Prostate gland (tissue), 2 donors: Measurements from ENCODE around the gene WWOX.

Source experiments
- POLR2AphosphoS5 ChIP-seq: sonication (generic); formaldehyde crosslinking; IDR thresholded peaks from one replicate; pipeline ENCODE4 v1.6.1; 2017; ENCODE audit warnings: antibody characterized with exemption
- TF ChIP-seq, protein P1 (sequence below), 4 experiments: fragments of 200-600 bp in 2 of 4; fragments of 450-650 bp in 2 of 4; sonication (generic) in 2 of 4; IDR thresholded peaks; 1 replicate in 3 of 4; 2 replicates in 1 of 4; pipeline ENCODE4 v1.5.1; 2016 to 2019; ENCODE audit warnings: antibody characterized with exemption in 4 of 4, mild to moderate bottlenecking in 2 of 4, moderate library complexity in 2 of 4

DNA sequence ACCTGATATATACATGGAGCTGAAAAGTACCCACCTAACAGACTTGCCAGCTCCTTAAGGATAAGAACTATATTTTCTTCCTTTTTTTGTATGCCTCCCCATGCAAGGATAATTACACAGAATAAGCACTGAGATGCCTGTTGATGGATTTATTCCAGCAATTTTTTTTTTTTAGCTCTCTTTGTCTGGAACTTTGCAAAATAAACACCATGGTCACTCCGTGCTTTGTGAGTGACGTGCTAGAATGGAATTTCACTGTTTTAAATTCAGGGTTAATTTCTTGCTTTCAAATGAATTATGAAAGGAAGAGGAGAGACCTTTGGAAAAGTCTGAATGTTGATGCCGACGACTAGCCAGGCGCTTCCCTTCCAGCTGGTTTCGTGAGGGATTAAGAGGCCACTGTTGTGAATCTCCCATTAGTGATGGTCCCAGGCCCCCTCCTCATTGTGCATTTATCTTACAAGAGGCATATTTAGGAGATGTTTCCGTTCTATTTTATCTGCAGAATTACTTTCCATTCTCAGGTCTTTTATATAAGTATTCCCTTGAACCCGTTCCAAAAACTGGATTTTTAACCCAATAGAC is 529.1 kb downstream of the WWOX start:
- TF ChIP-seq, protein P1, sequence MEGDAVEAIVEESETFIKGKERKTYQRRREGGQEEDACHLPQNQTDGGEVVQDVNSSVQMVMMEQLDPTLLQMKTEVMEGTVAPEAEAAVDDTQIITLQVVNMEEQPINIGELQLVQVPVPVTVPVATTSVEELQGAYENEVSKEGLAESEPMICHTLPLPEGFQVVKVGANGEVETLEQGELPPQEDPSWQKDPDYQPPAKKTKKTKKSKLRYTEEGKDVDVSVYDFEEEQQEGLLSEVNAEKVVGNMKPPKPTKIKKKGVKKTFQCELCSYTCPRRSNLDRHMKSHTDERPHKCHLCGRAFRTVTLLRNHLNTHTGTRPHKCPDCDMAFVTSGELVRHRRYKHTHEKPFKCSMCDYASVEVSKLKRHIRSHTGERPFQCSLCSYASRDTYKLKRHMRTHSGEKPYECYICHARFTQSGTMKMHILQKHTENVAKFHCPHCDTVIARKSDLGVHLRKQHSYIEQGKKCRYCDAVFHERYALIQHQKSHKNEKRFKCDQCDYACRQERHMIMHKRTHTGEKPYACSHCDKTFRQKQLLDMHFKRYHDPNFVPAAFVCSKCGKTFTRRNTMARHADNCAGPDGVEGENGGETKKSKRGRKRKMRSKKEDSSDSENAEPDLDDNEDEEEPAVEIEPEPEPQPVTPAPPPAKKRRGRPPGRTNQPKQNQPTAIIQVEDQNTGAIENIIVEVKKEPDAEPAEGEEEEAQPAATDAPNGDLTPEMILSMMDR (IDR thresholded peaks at IDR 0.05), result no peak
- no peak for TF ChIP-seq POLR2AphosphoS5
